Endothelial cell of umbilical vein (primary cell): Measurements from ENCODE around the gene AFTPH. TPM values are rescaled to one million over a fixed set of nuclear protein-coding genes. Genes with fewer than 3 reads are reported as not detected.

Experiments used
- BruUV-seq: library from RNA; stranded (reverse); fragments of 400-500 nt; replicated peaks from 2 replicates; lab custom pipeline; 2021; lab: Mats Ljungman, UMichigan
- CTCF ChIA-PET: fragments of 300-600, 350-600 bp; sonication (Branson Sonifier 250); formaldehyde crosslinking; loops from one replicate; lab custom pipeline; 2021; ENCODE audit warnings: antibody characterized with exemption, inconsistent platforms; lab: Charles Lee
- POLR2A ChIA-PET: fragments of 300-600, 350-600 bp; sonication (Branson Sonifier 250); formaldehyde crosslinking; loops from one replicate; lab custom pipeline; 2021; ENCODE audit warnings: antibody characterized with exemption, inconsistent platforms; lab: Charles Lee
- DNase-seq: peaks from one replicate; pipeline ENCODE4 v3.0.0-alpha.2; 2011; ENCODE audit warnings: low read depth, low spot score
- FAIRE-seq: peaks from 2 replicates; lab custom pipeline; 2011; peaks lifted over from hg19 to GRCh38; lab: Jason Lieb, UNC
- H2AFZ ChIP-seq: 2 replicates; pipeline ENCODE4 v1.6.0; 2012; ENCODE audit warnings: low read depth, low read length, control low read depth, inconsistent platforms
- H3K27ac ChIP-seq: 2 replicates; pipeline ENCODE4 v1.5.1; 2011; ENCODE audit warnings: low read depth, mild to moderate bottlenecking, control low read depth, low read length, moderate library complexity; ENCODE audit not compliant: insufficient read depth
- H3K27me3 ChIP-seq, 2 experiments: 2 replicates each; pipeline versions ENCODE4 v1.6.0 to v1.6.1; 2011; ENCODE audit warnings: low read length in 2 of 2, mixed read lengths in 1 of 2; ENCODE audit not compliant: control insufficient read depth in 2 of 2, insufficient read depth in 2 of 2
- H3K36me3 ChIP-seq, 2 experiments: 2 replicates in 1 of 2; 3 replicates in 1 of 2; pipeline ENCODE4 v1.5.1; 2011; ENCODE audit warnings: low read length in 2 of 2, mild to moderate bottlenecking in 1 of 2, moderate library complexity in 1 of 2; ENCODE audit not compliant: control insufficient read depth in 2 of 2, insufficient read depth in 2 of 2; ENCODE audit errors: extremely low read depth in 1 of 2
- H3K4me1 ChIP-seq: 3 replicates; pipeline ENCODE4 v1.5.1; 2011; ENCODE audit warnings: mild to moderate bottlenecking, low read length; ENCODE audit not compliant: control insufficient read depth, insufficient read depth; ENCODE audit errors: extremely low read depth
- H3K4me2 ChIP-seq: 2 replicates; pipeline ENCODE4 v1.6.1; 2011; ENCODE audit warnings: low read length, control low read depth, mixed read lengths; ENCODE audit not compliant: insufficient read depth
- H3K4me3 ChIP-seq, 3 experiments: fragments of 200-600 bp in 1 of 3; sonication (generic), shearing (Covaris generic) in 1 of 3; replicated peaks in 1 of 3; 2 replicates each; pipeline ENCODE4 v1.5.1; 2011 to 2016; ENCODE audit warnings: control low read depth in 3 of 3, low read length in 3 of 3, mild to moderate bottlenecking in 2 of 3, inconsistent platforms in 1 of 3, low read depth in 1 of 3, moderate library complexity in 1 of 3; ENCODE audit not compliant: insufficient read depth in 1 of 3
- H3K79me2 ChIP-seq: 2 replicates; pipeline ENCODE4 v1.6.0; 2012; ENCODE audit warnings: low read length, inconsistent platforms; ENCODE audit not compliant: control insufficient read depth, insufficient read depth
- H3K9ac ChIP-seq: replicated peaks from 2 replicates; pipeline ENCODE3; 2011; ENCODE audit warnings: low read length, control low read depth; ENCODE audit not compliant: insufficient read depth; ENCODE audit errors: extremely low read depth
- H3K9me1 ChIP-seq: replicated peaks from 3 replicates; pipeline ENCODE4 v1.6.0; 2011; ENCODE audit warnings: mild to moderate bottlenecking, low read length; ENCODE audit not compliant: control insufficient read depth, insufficient read depth; ENCODE audit errors: extremely low read depth
- H3K9me3 ChIP-seq: replicated peaks from 2 replicates; pipeline ENCODE4 v1.5.1; 2012; ENCODE audit warnings: low read length, inconsistent platforms; ENCODE audit not compliant: control insufficient read depth, insufficient read depth
- H4K20me1 ChIP-seq: replicated peaks from 2 replicates; pipeline ENCODE3; 2011; ENCODE audit warnings: mild to moderate bottlenecking, low read length; ENCODE audit not compliant: control insufficient read depth, insufficient read depth; ENCODE audit errors: extremely low read depth
- CTCF ChIP-seq, 2 donors: IDR thresholded peaks; 1 replicate in 1 of 2; 2 replicates in 1 of 2; pipeline ENCODE4 v1.5.1; 2011; ENCODE audit warnings: low read length in 2 of 2, mild to moderate bottlenecking in 2 of 2, moderate library complexity in 2 of 2, control low read depth in 1 of 2, inconsistent platforms in 1 of 2, low read depth in 1 of 2; ENCODE audit not compliant: insufficient read depth in 1 of 2; ENCODE audit errors: extremely low read depth in 1 of 2
- EZH2 ChIP-seq: IDR thresholded peaks from 2 replicates; pipeline ENCODE4 v1.6.1; 2012; ENCODE audit warnings: borderline replicate concordance, low read depth, mild to moderate bottlenecking, moderate library complexity, low read length, inconsistent platforms; ENCODE audit not compliant: severe bottlenecking
- FOS ChIP-seq: IDR thresholded peaks from 2 replicates; pipeline ENCODE4 v1.6.1; 2011; ENCODE audit warnings: mild to moderate bottlenecking, low read length, moderate library complexity, borderline replicate concordance; ENCODE audit not compliant: insufficient read depth
- GATA2 ChIP-seq: IDR thresholded peaks from 2 replicates; pipeline ENCODE4 v1.7.0; 2011; ENCODE audit warnings: low read depth, mild to moderate bottlenecking, moderate library complexity, mixed read lengths, low read length; ENCODE audit not compliant: insufficient read length, insufficient read depth
- JUN ChIP-seq: IDR thresholded peaks from 2 replicates; pipeline ENCODE4 v1.6.1; 2011; ENCODE audit warnings: borderline replicate concordance, low read depth; ENCODE audit not compliant: insufficient read length, insufficient read depth
- MYC ChIP-seq: IDR thresholded peaks from one replicate; pipeline ENCODE4 v1.6.1; 2011; ENCODE audit warnings: mild to moderate bottlenecking, low read depth, low read length
- POLR2A ChIP-seq: IDR thresholded peaks from 2 replicates; pipeline ENCODE4 v1.6.1; 2012; ENCODE audit warnings: low read depth, mild to moderate bottlenecking, control low read depth, low read length
- POLR2AphosphoS5 ChIP-seq: IDR thresholded peaks from 2 replicates; pipeline ENCODE4 v1.6.1; 2012; ENCODE audit warnings: low read depth, mild to moderate bottlenecking, control low read depth, low read length, moderate library complexity; ENCODE audit not compliant: insufficient read depth
- dilution Hi-C: fragments of 300-500 bp; cut with MboI; formaldehyde crosslinking; loops from one replicate; pipeline ENCODE4 v1.15.0; 2019; ENCODE audit warnings: low sequenced_read_pairs; ENCODE audit not compliant: extremely low pct_ligation_motif_present
- intact Hi-C: fragments of 100-400 bp; cut with micrococcal nuclease; formaldehyde crosslinking; loops from one replicate; pipeline ENCODE4 v1.10.0; 2022
- polyA plus RNA-seq, 4 experiments: library from polyadenylated mRNA; depleted of rRNA in 3 of 4; stranded (reverse) in 3 of 4; unstranded in 1 of 4; fragments of >200 nt; gene quantifications; 2 replicates each; pipeline versions ENCODE4 v1.2.1 to v1.2.3, GENCODE V29; 2011 to 2012; ENCODE audit warnings: missing spikeins in 1 of 4
- total RNA-seq: library from RNA; stranded (reverse); gene quantifications from 2 replicates; pipeline ENCODE4 v1.2.3, GENCODE V29; 2021
- TF ChIP-seq, protein P1 (sequence below): IDR thresholded peaks from 2 replicates; pipeline ENCODE4 v1.6.1; 2011; ENCODE audit not compliant: insufficient read depth, insufficient read length

Gene AFTPH
- total and polyA plus RNA-seq, 2 donors (not counting 3 experiments of a cell fraction or from before 2014, with no cell fraction given): 6.9 to 15.3 TPM

DNA sequence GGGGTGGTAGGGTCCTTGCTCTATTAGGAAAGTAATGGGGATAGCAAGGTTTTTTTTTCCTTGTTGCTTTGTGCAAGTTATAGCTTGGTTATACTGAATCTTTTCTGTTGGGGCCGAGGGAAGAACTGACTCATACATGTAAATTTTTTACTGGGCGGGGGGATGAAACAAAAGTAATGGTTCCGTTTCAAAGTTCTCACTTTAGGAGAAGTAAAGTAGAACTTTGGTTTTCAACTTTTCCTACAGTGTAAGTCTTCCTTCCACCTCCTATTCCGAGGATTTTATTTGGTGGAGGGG lies 1.1 kb downstream of the AFTPH start:
- peak overlapping the region; percentile 93 for H3K4me2 ChIP-seq
- POLR2A ChIA-PET: interaction anchor here (0.6 kb wide), 1 partner anchor 83 kb away, joined by 5 read pairs; no protein-coding TSS in a partner anchor

GRCh38 chr2:64526034-64526433 lies 1.9 kb downstream of the AFTPH start:
- TF ChIP-seq MYC (no peak), CTCF (IDR thresholded peaks at IDR 0.05; ENCODE audit: extremely low read depth in 1 of 2, insufficient read depth in 1 of 2, low read depth in 1 of 2, low read length in 2 of 2) (no peak), POLR2A (no peak), FOS (no peak), JUN (no peak), POLR2AphosphoS5 (no peak), EZH2 (no peak), GATA2 (no peak)
- TF ChIP-seq, protein P1, sequence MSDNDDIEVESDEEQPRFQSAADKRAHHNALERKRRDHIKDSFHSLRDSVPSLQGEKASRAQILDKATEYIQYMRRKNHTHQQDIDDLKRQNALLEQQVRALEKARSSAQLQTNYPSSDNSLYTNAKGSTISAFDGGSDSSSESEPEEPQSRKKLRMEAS: no peak
- Histone ChIP-seq H3K27ac (no peak overlapping the region), H3K4me1 (peaks cover 12% of the 10 kb centered on the region), H4K20me1 (no peaks in the 10 kb centered on the region), H3K9ac (no peak overlapping the region), H3K27me3 (peaks cover 4% of the 10 kb centered on the region in 2 experiments), H3K36me3 (no peaks in the 10 kb centered on the region), H3K9me1 (no peaks in the 10 kb centered on the region), H3K9me3 (no peaks in the 10 kb centered on the region), H3K4me2 (peak overlapping the region; percentile 93), H2AFZ (no peak overlapping the region), H3K4me3 (no peak overlapping the region), H3K79me2 (peaks cover 48% of the 10 kb centered on the region)
- dilution Hi-C loops (no loop called here), intact Hi-C loops (loop anchor here (10.0 kb wide), 2 partner anchors 381 to 481 kb away; partner anchors contain the start of gene PELI1)
- no peak for DNase-seq
- ChIA-PET CTCF (interaction anchor here (1.0 to 1.1 kb wide), 2 partner anchors 11 to 32 kb away, joined by 3 to 4 read pairs; no protein-coding TSS in a partner anchor), POLR2A (no interaction called here)
- BruUV-seq: no TSS peak
- FAIRE-seq: no peak

More for the DNA sequence above, 1.1 kb downstream of the AFTPH start:
- Histone ChIP-seq H3K27ac (no peak overlapping the region), H3K9me1 (no peaks in the 10 kb centered on the region), H2AFZ (peak overlapping the region; percentile 99), H3K4me1 (peaks cover 12% of the 10 kb centered on the region), H3K36me3 (no peaks in the 10 kb centered on the region), H4K20me1 (no peaks in the 10 kb centered on the region), H3K4me3 (peak overlapping the region; percentile 93 to 98 (median 97)), H3K9me3 (no peaks in the 10 kb centered on the region), H3K27me3 (peaks cover 4% of the 10 kb centered on the region in 2 experiments), H3K79me2 (peaks cover 44% of the 10 kb centered on the region), H3K9ac (peak overlapping the region; percentile 91)
- FAIRE-seq: no peak
- DNase-seq: peak; percentile 63
- dilution Hi-C loops (no loop called here), intact Hi-C loops (loop anchor here (2.0 to 10.0 kb wide), 5 partner anchors 70 to 480 kb away; partner anchors contain the start of genes LGALSL and PELI1)
- TF ChIP-seq EZH2 (no peak), FOS (peak; percentile 55)
- CTCF ChIA-PET: interaction anchor here (1.1 to 3.7 kb wide), 4 partner anchors 12 to 194 kb away, joined by 3 to 84 read pairs (median 6); partner anchors contain the start of gene SERTAD2
- BruUV-seq: no TSS peak
